ENCODE results near the gene ANKRD23.

DNA sequence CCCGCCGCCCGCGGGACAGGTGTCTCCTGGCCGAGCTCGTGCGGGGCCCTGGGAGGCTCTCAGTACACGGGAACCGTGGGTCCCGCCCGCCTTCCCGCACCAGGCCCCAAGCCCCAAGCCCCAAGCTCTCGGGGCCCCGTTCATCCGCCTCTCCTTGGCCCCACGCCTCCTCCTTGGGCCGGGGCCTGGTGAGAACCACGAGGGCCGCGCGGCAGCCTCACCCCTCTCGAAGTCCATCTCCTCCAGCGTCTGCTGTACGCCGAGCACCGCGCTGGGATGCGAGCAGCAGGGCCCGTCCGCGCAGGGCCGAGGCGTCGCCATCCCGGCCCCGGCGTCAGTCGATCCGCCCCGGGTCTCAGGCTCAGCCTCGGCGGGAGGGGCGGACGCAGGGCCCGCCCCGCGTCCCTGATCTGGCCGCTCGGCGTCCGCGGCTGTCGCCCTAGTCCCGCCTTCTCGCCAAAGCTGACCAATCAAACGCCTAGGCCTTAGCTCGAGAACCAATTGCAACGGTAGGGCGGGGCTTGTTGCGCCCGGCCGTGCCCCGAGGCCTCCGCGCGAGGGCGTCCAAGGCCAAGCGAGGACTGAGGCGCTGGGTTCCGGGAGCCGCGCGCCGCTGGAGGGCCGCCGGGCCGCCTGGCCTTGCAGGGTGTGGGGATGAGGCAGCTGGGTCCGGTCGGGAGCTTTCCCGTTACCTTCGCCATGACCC lies 14.0 kb upstream of the ANKRD23 start, which contains the start of gene ANKRD39:
- TF ChIP-seq YY1 (IDR thresholded peaks at IDR 0.05; ENCODE audit: insufficient read depth, insufficient read length) (peak; percentile 38), ZNF274 (IDR thresholded peaks at IDR 0.05; ENCODE audit: low read depth, low read length) (no peak), SUZ12 (IDR thresholded peaks at IDR 0.05; ENCODE audit: extremely low read depth, insufficient read depth, insufficient read length) (no peak)

Data from NT2/D1 (cell line).